Muscle of arm (tissue), 12 donors: Measurements from ENCODE around the gene KCNAB2. TPM values are rescaled to one million over a fixed set of nuclear protein-coding genes. Genes with fewer than 3 reads are reported as not detected.
A peak's percentile ranks its signal among the peaks of the same experiment; 100 is the strongest.

ENCODE experiments used
- DNase-seq: peaks from one replicate; pipeline ENCODE4 v3.0.0-alpha.2; 2013
- polyA plus RNA-seq, 12 donors: library from polyadenylated mRNA; unstranded; fragments of 120-200 nt; gene quantifications; one replicate each; pipeline ENCODE4 v1.2.1, GENCODE V29; 2013; ENCODE audit not compliant: insufficient read length in 12 of 12

KCNAB2 gene
- polyA plus RNA-seq, 12 donors, result 3.6 to 15.4 (median 4.6) TPM; not detected in 1

DNA sequence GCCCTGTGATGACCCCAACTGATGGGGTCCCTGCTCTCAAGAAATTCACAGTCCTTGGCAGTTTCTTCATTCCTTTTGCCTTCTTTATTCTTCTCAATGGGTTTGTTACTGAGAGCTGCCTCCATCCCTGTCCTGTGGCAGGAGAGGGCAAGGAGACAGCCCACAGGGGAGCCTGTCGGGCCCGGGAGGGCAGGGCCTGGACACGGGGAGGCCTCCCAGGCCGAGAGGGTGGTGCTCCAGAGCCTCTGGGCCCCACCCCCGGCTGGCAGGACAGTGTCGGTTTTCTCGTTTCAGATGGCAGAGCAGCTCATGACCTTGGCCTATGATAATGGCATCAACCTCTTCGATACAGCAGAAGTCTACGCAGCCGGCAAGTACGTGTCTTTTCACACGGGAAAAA lies 36.2 kb downstream of the KCNAB2 start:
- no peak for DNase-seq

DNA sequence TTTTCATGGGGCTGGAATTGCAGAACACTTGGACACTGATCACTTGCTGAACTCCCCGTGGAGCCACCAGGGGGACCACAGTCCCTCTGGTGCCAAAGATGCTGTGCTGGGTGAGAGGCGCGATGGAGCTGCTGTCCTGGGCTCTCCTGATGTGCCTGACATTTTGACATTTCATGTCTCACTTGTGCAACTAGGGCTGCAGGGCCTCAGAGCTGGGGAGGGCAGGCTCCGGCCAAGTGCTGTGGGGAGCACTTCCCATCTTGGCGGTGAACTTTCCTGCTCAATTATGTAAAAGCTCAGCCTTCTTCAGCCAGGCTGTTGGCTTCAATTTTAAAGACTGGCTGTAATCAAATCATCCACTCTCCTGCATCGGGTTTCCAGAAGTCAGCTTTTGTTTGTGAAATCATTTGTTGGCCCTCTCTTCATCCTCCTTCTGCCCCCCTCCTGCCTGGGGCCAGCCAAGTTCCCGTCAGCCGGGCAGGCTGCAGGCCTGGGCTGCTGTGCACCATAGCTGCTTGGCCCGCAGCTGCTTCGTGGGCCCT lies 36.8 kb downstream of the KCNAB2 start:
- peak; percentile 72 for DNase-seq

DNA sequence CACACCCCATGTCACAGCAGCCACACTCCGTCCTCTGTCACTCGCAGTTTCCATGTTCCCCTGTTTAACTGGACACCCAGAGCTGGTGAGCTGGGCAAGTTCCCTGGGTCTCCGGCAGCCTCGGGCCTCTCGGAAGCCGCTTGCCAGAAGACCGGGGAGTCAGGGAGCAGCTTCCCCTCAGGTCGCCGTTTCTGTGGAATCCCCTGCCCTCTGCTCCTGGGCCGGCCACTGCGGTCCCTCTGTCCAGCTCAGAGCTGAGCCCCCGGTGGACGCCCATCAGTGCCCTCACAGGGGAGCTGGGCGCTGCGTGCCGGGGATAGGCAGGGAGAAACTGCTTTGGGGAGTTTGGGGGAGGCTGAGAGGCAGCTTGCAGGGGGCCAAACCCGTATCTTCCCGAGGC lies 37.7 kb downstream of the KCNAB2 start:
- no peak for DNase-seq

- DNase-seq, result no peak
Measured at GRCh38 chr1:6083801-6084446, 38.2 kb downstream of the KCNAB2 start.

DNA sequence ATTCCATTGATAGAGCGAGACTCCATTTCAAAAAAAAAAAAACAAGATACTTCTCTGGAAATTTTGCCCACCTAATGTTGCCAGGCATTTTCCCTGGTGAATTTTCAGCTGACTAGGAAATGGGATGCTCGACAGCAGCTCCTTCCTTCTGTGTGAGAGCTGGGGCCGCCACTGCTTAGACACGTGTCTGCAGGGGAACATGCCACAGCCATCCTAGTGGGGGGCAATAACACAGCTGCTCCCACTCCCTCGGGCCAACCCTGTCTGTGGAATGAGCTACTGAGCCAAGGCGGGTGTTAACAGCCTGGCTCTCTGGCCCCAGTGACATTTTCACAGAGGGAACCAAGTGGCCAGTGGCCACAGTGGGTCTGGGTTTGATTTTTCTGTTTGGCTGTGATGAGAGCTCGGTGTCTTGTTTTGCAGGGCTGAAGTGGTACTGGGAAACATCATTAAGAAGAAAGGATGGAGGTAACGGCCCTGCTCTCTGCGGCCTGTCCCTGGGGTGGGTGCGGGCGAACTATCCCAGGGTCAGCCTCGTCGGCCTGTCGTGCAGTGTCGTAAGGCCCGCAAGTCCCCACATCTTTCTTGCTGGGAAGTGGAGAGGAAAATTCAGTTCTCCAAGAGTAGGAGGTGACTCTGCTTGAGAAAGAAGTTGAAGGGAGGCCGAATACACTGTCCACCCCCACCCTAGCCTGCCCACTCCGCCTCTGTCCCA lies 39.2 kb downstream of the KCNAB2 start:
- no peak for DNase-seq

GRCh38 chr1:6085666-6086065 lies 40.0 kb downstream of the KCNAB2 start:
- DNase-seq, result no peak

DNA sequence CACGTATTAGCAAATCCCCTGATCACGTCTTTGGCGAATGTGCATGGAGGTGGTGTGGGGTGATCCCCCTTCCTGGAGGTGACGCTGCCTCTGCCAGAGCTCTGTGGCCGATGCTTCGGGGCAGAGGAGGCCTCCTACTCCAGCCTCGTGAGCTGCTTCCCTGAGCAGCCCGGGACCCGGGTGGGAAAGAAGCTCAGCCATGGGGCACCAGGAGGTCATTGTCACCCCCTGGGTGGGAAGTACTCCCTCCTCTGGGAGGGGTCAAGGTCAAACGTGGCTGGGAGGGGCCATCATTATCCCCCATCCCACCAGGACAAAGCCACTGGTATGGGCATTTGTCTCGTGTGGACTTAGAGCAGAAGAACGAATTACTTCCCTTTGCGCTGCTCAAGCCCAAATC lies 40.7 kb downstream of the KCNAB2 start:
- no peak for DNase-seq

- DNase-seq, result peak; percentile 24
Measured at GRCh38 chr1:6086762-6087376, 41.2 kb downstream of the KCNAB2 start.

DNA sequence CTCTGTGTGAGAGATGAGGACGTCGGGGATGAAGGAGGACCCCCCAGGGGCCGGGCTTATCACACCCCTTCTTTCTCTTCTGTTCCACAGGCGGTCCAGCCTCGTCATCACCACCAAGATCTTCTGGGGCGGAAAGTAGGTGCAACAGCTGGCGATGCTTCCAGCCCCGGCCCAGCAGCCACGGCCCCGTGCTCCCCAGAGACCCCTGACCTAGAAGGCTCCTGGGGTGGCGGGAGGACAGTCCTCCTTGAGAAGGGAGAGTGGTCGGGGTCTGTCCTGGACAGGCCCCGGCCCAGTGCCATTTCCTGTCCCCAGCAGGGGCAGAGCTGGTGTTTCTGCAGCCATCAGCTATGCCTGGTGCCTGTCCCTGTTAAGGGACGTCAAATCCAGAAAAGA lies 41.7 kb downstream of the KCNAB2 start:
- DNase-seq, result no peak

DNA sequence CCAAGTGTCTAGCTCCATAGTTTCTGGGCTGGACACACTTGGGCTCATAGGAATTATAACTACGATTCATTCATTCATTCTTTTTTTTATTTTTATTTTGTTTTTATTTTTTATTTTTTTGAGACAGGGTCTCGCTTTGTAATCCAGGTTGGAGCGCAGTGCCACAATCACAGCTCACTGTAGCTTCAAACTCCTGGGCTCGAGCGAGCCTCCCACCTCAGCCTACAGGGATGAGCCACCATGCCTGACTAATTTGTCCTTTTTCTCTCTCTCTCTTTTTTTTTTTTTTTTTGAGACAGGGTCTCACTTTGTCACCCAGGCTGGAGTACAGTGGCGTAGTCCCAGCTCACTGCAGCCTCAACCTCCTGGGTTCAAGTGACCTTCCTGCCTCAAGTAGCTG lies 42.3 kb downstream of the KCNAB2 start:
- no peak for DNase-seq

DNA sequence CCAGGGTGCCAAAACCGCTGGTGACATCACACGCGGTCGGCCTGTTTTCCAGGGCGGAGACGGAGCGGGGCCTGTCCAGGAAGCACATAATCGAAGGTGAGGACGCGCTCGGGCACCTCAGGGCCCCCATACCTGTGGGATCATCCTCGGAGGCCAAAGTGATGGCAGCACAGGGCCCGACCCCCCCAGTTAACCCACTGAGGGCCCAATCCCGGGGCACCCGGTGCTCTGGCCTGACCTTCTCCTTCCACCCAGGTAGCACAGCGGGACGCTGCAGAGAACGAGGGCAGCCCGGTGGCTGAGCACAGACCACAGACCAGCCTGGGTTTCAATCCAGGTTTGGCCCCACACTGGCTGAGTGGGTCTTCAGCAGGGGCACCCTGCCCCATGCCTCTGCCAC lies 43.3 kb downstream of the KCNAB2 start:
- DNase-seq, result no peak

GRCh38 chr1:6090288-6090687 lies 44.6 kb downstream of the KCNAB2 start:
- DNase-seq, result no peak

- DNase-seq, result no peak
Measured at GRCh38 chr1:6090996-6091822, 45.5 kb downstream of the KCNAB2 start.

- no peak for DNase-seq
Measured at GRCh38 chr1:6091823-6092109, 46.1 kb downstream of the KCNAB2 start.

DNA sequence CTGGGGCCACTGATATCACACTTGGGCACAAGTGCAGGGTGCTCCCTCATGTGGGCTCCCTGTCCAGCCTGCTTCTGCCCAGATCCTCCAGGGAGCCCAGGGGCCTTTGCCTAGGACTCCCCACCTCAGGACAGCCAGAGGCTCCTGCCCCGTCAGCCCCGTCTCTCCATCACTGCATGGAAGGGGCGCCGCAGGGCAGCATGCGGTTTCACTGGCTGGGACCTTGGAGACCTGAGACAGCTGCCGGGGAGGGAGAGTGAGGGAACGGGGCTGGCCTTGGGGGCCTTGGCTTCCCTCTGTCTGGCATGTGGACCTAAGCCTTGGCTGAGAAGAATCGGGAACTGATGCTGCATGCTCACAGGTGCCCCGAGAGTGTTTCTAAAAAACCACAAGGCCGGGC lies 46.5 kb downstream of the KCNAB2 start:
- DNase-seq, result no peak

GRCh38 chr1:6093071-6093470 lies 47.4 kb downstream of the KCNAB2 start:
- DNase-seq, result no peak

DNA sequence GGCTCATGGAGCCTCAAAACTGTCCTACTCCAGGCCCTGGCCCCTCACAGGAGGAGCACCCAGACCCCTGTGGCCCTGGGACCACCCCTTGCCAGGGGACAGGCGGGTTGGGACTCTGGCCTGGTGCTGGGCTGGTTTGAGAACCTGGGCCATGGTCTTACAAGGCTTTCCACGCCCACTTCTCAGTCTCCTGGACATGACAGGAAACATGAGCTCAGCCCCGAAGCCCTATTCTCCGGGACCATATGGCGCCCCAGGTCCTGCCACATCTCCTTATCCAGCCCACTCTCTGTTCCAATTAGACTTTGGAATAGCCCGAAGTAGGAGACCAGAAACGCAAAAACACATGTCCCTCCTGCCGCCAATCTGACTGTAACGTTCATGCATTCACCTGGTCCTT lies 47.9 kb downstream of the KCNAB2 start:
- no peak for DNase-seq

- no peak for DNase-seq
Measured at GRCh38 chr1:6094246-6094645, 48.6 kb downstream of the KCNAB2 start.

DNA sequence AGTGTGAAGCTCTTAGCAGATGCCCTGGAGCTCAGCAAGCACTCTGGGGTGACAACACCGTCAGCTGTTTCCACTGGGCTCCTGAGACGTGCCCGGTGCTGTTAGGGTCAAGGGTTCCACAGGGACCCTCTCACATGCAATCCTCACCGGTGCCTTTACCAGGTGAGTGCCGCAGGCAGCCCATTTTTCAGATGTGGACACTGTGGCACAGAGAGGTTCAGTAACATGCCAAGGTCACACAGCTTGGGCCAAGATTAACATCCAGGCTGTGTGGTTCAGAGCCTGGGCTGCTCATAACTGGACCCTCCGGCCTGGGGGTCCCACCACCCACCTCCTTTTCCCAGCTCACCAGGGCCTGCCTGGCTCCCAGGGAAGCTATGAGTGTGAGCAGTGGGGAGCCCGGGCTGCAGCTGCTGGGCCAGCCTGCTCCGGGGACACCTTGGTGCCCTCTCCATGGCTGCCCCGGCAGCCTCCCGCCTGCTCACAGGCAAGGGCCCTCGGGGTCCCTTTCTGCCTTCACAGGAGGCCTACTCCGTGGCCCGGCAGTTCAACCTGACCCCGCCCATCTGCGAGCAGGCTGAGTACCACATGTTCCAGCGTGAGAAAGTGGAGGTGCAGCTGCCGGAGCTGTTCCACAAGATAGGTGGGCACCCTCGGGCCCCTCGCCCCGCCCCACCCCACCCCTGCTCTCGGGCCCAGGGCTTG lies 49.3 kb downstream of the KCNAB2 start:
- DNase-seq, result no peak

GRCh38 chr1:6095511-6096242 lies 50.0 kb downstream of the KCNAB2 start:
- DNase-seq, result no peak
